ENCODE results near the gene RIMBP2. TPM values are rescaled to one million over a fixed set of nuclear protein-coding genes. Genes with fewer than 3 reads are reported as not detected.

The RIMBP2 gene
- total RNA-seq, 6 experiments from 2014 or later, result not detected

DNA sequence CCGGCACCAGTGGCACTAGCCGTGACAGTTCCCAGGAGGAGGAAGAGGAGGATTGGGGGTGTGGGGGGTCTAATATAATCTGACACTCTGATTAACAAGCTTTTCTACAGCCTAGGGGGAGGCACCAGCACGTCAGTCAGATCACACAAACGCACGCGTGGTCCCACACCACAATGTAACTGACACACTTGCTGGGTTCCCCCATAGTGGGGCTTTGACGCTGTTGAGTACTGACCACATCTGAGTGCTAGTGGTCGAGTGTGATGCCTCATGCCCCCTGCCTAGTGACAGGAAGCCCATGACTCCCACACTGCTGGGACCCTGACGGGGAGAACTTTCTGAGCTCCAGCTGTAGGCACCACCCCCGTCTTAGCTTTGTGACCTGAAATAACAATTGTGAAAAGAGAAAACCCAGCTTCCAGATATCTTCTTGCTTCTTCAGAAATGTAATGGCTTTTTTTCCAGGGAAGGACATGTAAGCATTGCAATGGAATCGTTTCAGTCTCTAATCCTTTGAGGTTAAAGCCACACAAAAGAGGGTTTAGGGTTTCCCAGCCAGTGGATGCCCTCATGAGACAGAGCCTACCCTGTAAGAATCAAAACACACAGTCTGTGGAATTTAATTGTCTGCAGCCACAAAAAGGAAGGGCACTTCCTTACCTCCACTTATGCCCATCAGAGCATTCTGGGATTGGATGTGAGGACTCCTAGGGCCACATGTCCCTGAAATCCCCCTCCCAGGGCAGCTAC is 194.5 kb downstream of the RIMBP2 start:
- H3K9me3 Mint-ChIP-seq, result peaks cover 65% of the 10 kb centered on the region
- TF ChIP-seq, protein P1, sequence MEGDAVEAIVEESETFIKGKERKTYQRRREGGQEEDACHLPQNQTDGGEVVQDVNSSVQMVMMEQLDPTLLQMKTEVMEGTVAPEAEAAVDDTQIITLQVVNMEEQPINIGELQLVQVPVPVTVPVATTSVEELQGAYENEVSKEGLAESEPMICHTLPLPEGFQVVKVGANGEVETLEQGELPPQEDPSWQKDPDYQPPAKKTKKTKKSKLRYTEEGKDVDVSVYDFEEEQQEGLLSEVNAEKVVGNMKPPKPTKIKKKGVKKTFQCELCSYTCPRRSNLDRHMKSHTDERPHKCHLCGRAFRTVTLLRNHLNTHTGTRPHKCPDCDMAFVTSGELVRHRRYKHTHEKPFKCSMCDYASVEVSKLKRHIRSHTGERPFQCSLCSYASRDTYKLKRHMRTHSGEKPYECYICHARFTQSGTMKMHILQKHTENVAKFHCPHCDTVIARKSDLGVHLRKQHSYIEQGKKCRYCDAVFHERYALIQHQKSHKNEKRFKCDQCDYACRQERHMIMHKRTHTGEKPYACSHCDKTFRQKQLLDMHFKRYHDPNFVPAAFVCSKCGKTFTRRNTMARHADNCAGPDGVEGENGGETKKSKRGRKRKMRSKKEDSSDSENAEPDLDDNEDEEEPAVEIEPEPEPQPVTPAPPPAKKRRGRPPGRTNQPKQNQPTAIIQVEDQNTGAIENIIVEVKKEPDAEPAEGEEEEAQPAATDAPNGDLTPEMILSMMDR (IDR thresholded peaks at IDR 0.05), result no peak
- no peak overlapping the region for H3K4me3 Mint-ChIP-seq
- peaks cover 3% of the 10 kb centered on the region for H3K27me3 Mint-ChIP-seq (ENCODE audit: insufficient read depth)
- no peak for DNase-seq
- H3K36me3 Mint-ChIP-seq (ENCODE audit: low read depth), result peaks cover 13% of the 10 kb centered on the region; the same call in 1 of the 2 replicates
- H3K4me1 Mint-ChIP-seq (ENCODE audit: low read depth), result no peaks in the 10 kb centered on the region
- H3K27ac Mint-ChIP-seq, result no peak overlapping the region

DNA sequence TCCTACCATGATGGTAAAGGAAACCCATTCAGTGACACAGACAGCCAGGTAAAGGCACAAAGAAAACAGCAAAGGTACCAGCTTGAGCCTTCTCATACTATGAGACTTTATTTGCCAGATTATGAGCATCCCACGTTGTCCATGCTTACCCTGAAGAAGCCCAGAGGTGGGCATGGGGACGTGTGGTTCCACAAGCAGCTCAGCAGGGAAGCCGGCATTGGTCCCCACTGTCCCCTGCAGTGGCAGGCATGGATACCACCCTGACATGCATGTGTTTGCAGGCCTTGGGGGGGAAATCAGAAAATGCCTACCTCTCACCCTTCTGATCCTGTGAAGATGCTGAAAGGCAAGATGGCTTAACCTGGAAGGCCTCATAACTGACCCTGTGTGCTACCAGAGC is 195.3 kb downstream of the RIMBP2 start:
- TF ChIP-seq, protein P1 (IDR thresholded peaks at IDR 0.05), result no peak
- H3K9me3 Mint-ChIP-seq, result peaks cover 73% of the 10 kb centered on the region
- no peak overlapping the region for H3K4me3 Mint-ChIP-seq
- no peaks in the 10 kb centered on the region for H3K4me1 Mint-ChIP-seq (ENCODE audit: low read depth)
- H3K27ac Mint-ChIP-seq, result no peak overlapping the region
- peaks cover 20% of the 10 kb centered on the region; the same call in 1 of the 2 replicates for H3K36me3 Mint-ChIP-seq (ENCODE audit: low read depth)
- no peak for DNase-seq
- peaks cover 5% of the 10 kb centered on the region for H3K27me3 Mint-ChIP-seq (ENCODE audit: insufficient read depth)

DNA sequence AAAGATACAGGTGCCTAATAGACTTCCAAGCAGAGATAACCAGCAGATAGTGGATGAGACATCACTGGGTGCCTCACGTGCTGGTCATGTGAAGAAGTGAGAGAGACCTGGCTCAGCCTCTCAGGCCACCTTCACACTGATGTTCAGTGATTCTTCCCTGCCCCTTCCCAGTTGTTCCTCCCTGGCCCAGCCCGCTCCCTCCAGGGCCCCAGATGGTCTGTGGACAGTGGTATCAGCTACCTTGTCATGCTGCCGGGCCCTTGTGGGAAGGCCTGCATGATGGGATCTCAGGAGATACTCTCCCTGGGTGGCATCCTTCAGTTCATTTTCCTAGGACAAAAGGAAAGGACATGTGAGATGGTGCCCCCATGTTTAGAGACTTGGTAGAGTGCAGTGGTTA is 198.5 kb downstream of the RIMBP2 start:
- TF ChIP-seq, protein P1 (IDR thresholded peaks at IDR 0.05), result no peak
- no peak for DNase-seq
- Mint-ChIP-seq H3K27ac (no peak overlapping the region), H3K27me3 (ENCODE audit: insufficient read depth) (peaks cover 2% of the 10 kb centered on the region; the same call in 1 of the 2 replicates), H3K36me3 (ENCODE audit: low read depth) (0 out of 2 replicates have a peak, but pooled peaks cover 10% of the 10 kb centered on the region), H3K9me3 (peaks cover 63% of the 10 kb centered on the region), H3K4me1 (ENCODE audit: low read depth) (no peaks in the 10 kb centered on the region), H3K4me3 (no peak overlapping the region)

DNA sequence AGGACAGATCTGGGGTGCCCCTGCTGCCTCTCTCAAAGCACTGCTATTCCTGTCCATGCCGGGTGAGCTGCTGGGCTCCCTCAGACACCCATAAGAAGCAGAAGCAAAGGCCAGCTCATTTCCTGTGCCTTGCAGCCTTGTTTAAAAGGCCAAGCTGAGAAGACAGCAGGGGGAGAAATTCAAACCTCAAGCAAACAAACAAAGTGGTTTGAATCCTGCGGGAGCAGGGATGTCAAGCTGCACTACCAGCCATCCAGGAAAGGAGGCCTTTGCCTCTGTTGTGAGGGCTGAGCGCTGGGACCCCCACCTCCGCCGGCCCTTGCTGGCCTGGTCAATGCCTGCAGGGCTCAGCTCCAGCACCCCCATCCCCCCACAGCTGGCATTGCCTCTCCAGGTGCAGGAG is 201.9 kb downstream of the RIMBP2 start:
- no peak overlapping the region for H3K27ac Mint-ChIP-seq
- peaks cover 66% of the 10 kb centered on the region for H3K9me3 Mint-ChIP-seq
- H3K4me1 Mint-ChIP-seq (ENCODE audit: low read depth), result no peaks in the 10 kb centered on the region
- H3K4me3 Mint-ChIP-seq, result no peak overlapping the region
- TF ChIP-seq, protein P1 (IDR thresholded peaks at IDR 0.05), result no peak
- H3K27me3 Mint-ChIP-seq (ENCODE audit: insufficient read depth), result peaks cover 2% of the 10 kb centered on the region; the same call in 1 of the 2 replicates
- H3K36me3 Mint-ChIP-seq (ENCODE audit: low read depth), result 0 out of 2 replicates have a peak, but pooled peaks cover 10% of the 10 kb centered on the region
- no peak for DNase-seq

DNA sequence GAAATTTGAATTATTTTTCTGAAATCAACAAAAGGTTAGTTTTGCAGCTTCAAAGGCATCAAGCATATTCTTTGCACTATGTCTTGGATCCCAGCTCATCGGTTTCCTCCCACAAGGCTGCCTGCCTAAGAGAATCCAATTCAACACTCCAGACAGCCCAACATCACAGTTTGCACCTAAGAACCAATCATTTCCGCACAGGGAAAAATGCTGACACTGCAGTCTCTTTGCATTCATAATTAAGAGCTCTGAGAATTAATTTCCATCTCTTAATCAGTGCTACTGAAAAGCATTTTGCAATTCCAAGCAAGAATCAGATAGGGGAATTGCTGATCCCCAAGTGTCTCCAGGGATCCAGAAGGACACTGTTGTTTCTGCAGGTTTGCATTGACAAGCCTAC is 202.5 kb downstream of the RIMBP2 start:
- Mint-ChIP-seq H3K27me3 (ENCODE audit: insufficient read depth) (peaks cover 2% of the 10 kb centered on the region; the same call in 1 of the 2 replicates), H3K4me1 (ENCODE audit: low read depth) (no peaks in the 10 kb centered on the region), H3K4me3 (no peak overlapping the region), H3K36me3 (ENCODE audit: low read depth) (0 out of 2 replicates have a peak, but pooled peaks cover 10% of the 10 kb centered on the region), H3K27ac (no peak overlapping the region), H3K9me3 (peaks cover 69% of the 10 kb centered on the region)
- no peak for DNase-seq
- TF ChIP-seq, protein P1 (IDR thresholded peaks at IDR 0.05), result no peak

Measured in HFFc6 (cell line).